Measurements from ENCODE around the gene NRL. TPM values are rescaled to one million over a fixed set of nuclear protein-coding genes. Genes with fewer than 3 reads are reported as not detected.

NRL gene
- total and polyA plus RNA-seq, 9 of the 15 experiments (the other 6 are each of a cell fraction or from before 2014, with no cell fraction given), result 0.07 to 2.7 (median 1.4) TPM; not detected in 1

DNA sequence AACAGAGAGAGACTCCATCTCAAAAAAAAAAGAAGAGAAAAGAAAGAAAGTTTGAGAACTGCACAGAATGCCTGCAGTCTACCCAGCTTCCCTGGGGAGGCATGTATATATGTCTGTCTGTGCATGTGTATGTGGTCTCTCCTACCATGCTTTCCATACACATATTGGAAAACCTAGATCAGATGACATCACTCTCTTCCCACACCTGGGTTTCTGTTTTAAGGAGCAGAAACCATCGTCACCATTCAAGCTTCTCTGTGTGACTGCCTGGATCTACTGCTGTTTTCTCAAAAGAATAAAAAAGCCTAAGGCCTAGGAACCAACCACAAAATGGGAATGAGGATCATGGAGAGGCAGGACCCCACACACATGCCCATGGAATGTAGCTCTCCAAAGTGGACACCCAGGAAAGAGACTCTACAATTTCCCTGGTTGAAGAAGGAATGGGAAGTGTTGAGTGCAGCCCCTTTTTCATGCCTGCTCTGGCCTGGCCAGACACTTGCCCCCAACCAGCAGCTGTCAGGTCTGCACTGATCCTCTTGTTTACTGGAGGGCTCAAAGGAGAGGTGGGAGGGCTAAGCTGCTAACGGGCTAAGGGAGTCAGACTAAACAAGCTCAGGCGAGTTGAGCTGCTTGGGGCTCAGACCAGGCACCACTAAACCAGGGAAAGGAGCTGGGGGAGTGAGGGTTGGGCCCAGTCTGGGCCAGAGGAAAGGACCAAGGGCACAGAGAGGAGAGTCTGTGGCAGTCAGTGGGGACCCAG lies 28.4 kb downstream of the NRL start:
- no TSS peak for BruUV-seq (replicated peaks)
- TF ChIP-seq ZMIZ1 (IDR thresholded peaks at IDR 0.05; ENCODE audit: low read depth in 2 of 2, low read length in 2 of 2) (no peak), TOE1 (IDR thresholded peaks at IDR 0.05; ENCODE audit: borderline replicate concordance) (no peak), TOE1 (CRISPR knock-in tag; IDR thresholded peaks at IDR 0.05; ENCODE audit: borderline replicate concordance, low read depth) (no peak), TCF15 (CRISPR knock-in tag; IDR thresholded peaks at IDR 0.05) (no peak), PML (IDR thresholded peaks at IDR 0.05; ENCODE audit: low read length) (no peak), ZBTB11 (CRISPR knock-in tag; IDR thresholded peaks at IDR 0.05) (no peak), MBD2 (IDR thresholded peaks at IDR 0.05; ENCODE audit: borderline replicate concordance, low read depth) (no peak), PTRF (tag; IDR thresholded peaks at IDR 0.05) (no peak), SRF (CRISPR knock-in tag; IDR thresholded peaks at IDR 0.05) (no peak), ILF3 (IDR thresholded peaks at IDR 0.05; ENCODE audit: borderline replicate concordance) (no peak)
- TF ChIP-seq, protein P1, sequence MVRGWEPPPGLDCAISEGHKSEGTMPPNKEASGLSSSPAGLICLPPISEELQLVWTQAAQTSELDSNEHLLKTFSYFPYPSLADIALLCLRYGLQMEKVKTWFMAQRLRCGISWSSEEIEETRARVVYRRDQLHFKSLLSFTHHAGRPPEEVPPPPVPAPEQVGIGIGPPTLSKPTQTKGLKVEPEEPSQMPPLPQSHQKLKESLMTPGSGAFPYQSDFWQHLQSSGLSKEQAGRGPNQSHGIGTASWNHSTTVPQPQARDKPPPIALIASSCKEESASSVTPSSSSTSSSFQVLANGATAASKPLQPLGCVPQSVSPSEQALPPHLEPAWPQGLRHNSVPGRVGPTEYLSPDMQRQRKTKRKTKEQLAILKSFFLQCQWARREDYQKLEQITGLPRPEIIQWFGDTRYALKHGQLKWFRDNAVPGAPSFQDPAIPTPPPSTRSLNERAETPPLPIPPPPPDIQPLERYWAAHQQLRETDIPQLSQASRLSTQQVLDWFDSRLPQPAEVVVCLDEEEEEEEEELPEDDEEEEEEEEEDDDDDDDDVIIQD (CRISPR knock-in tag; IDR thresholded peaks at IDR 0.05), result no peak

More for the DNA sequence above, 28.4 kb downstream of the NRL start:
- in situ Hi-C loops (cut with MboI) (loop anchor here (5.0 kb wide), 1 partner anchor 74 kb away; no protein-coding TSS in a partner anchor), intact Hi-C loops (cut with micrococcal nuclease) (no loop called here)
- 33% methylated on average over 2 of the region's 3 CpGs for WGBS (ENCODE audit: insufficient coverage, low coverage, missing lambda C conversion rate)
- Histone ChIP-seq H3K36me3 (ENCODE audit: control insufficient read depth, insufficient read depth, low read length) (no peaks in the 10 kb centered on the region), H3K9ac (ENCODE audit: insufficient read depth in 1 of 2, low read depth in 2 of 2, low read length in 2 of 2) (peak overlapping the region in 1 of 2 experiments; percentile 52; a peak in 1 of 4 replicates), H3K4me1 (replicated peaks in 1 of 2; ENCODE audit: control insufficient read depth in 2 of 2, insufficient read depth in 2 of 2, low read length in 2 of 2) (peaks cover 10 to 15% of the 10 kb centered on the region in 2 experiments), H3K4me2 (ENCODE audit: insufficient read depth, low read length) (no peak overlapping the region), H2AFZ (ENCODE audit: low read depth, low read length) (no peak overlapping the region), H3K27me3 (ENCODE audit: control insufficient read depth in 2 of 2, insufficient read depth in 2 of 2, low read length in 2 of 2) (no peaks in the 10 kb centered on the region), H3K9me1 (ENCODE audit: control insufficient read depth, insufficient read depth, low read length) (no peaks in the 10 kb centered on the region), H3K79me2 (ENCODE audit: control insufficient read depth, insufficient read depth, low read length) (no peaks in the 10 kb centered on the region), H3K4me3 (no peak overlapping the region), H4K20me1 (replicated peaks; ENCODE audit: control insufficient read depth, insufficient read depth, low read length) (no peaks in the 10 kb centered on the region), H3K9me3 (replicated peaks; ENCODE audit: control insufficient read depth, insufficient read depth, low read depth, low read length) (no peaks in the 10 kb centered on the region), H3K27ac (ENCODE audit: extremely low read depth, low read depth, low read length) (no peak overlapping the region)
- ATAC-seq (no peak), FAIRE-seq (no peak), DNase-seq (ENCODE audit: extremely low read depth in 1 of 4, low spot score in 3 of 4) (no peak)
- POLR2A ChIA-PET, result no interaction called here
- CTCF ChIA-PET (ENCODE audit: low intra/inter-chr PET ratio), result interaction anchor here (0.7 kb wide), 1 partner anchor 26 kb away, joined by 3 read pairs; no protein-coding TSS in a partner anchor
